SH-SY5Y (cell line): Measurements from ENCODE around the gene SOWAHA.

Source experiments
- GATA2 ChIP-seq: IDR thresholded peaks from 2 replicates; pipeline ENCODE4 v1.6.1; 2011; ENCODE audit warnings: mild to moderate bottlenecking, low read depth, low read length
- GATA3 ChIP-seq: IDR thresholded peaks from 2 replicates; pipeline ENCODE4 v1.6.1; 2011; ENCODE audit warnings: low read depth, mild to moderate bottlenecking, low read length, moderate library complexity

DNA sequence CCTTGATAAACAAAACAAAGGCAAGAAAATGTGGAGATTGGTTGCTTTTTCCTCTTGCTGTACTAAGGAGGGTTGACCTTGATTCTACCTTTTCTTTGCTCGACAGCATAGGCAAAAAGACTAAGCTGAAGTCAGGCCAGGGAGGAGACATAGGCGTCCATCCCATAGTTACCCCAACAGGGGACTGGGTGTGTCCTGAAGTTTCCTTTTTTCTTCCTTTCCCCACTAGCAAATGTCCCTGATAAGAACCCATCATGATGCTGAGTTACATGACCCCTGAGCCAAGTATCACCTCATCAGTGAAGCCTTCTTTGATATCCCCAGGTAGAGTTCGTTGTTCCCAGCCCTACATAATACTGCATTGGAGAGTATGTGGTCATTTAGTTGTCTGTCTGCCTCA, 27.2 kb downstream of the SOWAHA start:
- TF ChIP-seq GATA2 (no peak), GATA3 (no peak)
